GM18858 (cell line): ENCODE data around the gene DERA.
"Not testable (repeated sequence)": the region's sequence is repeated elsewhere in the genome, so short reads cannot be mapped to it uniquely, and the experiment has no call there.

Source experiments
- ATAC-seq: cut with Tn5 transposase; IDR thresholded peaks from one replicate; pipeline ENCODE4 v1.9.1; 2021; ENCODE audit not compliant: unreplicated experiment

DERA gene

DNA sequence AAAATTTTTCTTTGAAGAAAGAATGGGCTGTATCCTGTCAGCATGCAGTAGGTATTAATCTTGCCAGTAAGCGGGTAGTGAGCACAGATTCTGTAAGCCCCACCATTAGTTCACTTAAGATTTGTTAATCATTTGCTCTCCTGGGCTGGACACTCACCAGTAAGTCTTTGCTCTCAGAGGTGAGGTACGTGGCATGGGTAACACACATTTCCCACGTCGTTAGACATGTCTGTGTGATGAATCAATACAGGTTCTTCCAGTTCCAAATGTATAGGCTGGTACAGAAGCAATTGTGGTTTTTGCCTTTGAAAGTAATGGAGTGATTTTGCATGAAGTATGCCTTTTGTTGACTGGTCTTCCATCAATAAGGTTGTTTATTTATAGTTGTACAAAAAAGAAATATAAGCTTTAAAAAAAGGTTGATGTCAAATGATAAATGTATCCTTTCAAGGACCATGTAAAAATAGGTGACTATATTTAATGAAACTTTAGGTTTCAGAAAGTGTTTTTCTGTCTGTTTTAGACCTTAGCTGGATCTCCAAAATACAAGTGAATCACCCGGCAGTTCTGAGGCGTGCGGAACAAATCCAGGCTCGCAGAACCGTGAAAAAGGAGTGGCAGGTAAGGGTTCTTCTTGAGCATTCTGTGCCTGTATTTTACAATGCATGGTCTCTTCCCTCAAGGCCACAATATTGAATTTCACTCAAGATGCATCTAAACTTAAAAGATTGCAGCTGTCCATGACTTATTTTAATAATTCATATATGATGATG is 45.5 kb downstream of the DERA start:
- no peak for ATAC-seq

DNA sequence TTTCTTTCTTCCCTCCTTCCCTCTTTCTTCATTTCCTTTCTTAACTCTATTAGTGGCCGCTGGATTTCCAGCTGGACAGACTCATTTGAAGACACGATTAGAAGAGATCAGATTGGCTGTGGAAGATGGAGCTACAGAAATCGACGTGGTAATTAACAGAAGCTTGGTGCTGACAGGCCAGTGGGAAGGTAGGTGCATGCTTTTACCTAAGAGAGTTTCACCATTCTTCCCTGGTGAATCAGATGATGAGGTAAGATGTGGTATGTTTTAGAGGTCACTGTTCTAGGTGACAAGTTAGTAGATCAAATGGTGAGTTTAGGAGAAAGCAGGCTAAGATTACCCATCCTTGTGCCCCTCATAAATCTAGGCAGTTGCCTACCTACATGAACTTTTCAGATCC is 51.6 kb downstream of the DERA start:
- ATAC-seq = no peak

DNA sequence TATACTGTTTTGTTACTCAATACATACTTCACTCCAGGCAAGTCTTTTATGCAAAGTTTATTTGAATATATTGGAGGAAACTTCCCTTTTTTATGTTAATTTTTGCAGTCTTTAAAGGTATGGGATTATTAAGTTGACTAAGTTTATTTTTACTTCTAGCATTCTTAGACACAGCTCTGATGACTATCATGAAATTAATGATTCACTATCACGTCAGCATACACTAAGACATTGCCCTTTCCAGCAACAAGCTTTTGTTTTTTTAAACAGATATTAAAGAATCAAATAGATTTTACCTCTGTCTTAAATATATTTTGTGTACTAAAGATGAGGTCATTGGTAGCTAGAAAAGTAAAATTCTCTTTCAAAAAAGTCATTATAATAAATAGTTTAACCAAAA is 52.1 kb downstream of the DERA start:
- no peak for ATAC-seq

DNA sequence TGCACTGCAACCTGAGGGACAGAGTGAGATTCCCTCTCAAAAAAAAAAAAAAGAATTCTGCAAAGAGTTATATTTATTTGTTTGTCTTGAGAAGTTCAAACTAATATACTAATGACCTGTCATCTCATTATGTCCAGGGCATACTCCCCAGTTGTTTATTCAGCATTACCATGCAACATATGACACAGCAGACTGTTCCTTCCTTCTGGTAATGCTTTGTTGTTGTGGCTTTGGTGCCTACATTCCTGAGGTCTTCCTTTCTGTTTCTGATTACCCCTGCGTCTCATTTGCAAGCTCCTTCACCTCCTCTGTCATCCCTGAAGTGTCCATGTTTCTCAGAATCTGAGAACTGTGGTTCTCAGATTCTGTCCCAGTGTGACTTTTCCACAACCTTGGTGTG is 55.3 kb downstream of the DERA start:
- no peak for ATAC-seq

DNA sequence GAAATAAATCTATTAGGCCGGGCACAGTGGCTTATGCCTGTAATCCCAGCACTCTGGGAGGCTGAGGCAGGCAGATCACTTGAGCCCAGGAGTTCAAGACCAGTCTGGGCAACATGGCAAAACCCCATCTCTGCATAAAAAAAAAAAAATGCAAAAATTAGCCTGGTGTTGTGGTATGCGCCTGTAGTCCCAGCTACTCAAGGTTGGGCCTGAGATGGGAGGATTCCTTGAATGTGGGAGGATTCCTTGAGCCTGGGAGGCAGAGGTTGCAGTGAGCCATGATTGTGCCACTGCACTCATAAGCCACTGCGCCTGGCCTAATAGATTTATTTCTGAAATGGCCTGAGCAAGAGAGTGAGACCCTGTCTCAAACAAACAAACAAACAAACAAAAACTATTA is 55.9 kb downstream of the DERA start:
- not testable (repeated sequence) for ATAC-seq

DNA sequence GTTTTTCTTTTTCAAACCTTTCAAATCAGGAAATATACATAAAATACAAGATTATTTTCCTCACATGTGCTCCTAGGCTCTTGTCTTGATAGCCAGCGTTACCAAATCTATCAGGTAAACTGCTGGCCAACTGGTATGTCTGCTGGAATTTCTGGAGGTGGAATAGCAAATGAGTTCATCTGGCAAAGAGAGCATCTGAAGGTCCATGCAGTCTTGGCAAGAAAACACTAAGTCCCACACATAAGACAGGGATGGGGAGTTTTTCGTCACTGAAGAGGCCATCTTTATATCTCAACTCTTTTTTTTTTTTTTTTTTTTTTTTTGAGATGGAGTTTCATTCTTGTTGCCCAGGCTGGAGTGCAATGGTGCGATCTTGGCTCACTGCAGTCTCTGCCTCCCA is 60.1 kb downstream of the DERA start:
- no peak for ATAC-seq

DNA sequence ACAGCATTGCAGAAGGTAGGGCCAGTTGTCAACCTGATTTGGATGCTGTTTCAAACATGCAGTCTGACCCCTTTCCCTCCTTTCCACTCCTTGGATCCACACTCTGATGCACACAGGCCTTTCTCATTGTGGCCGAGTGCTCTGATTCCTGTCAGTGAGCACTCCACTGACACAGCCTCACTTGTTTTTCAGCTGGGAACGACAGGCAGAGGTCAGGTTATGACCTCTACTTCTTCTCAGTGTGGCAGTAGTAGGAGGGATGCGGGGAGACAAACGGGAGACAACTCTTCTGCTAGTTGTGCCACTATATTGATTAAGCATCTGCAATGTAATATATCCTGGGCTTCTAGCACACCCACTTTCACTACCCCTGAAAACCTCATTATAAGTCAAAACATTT is 61.8 kb downstream of the DERA start:
- no peak for ATAC-seq

DNA sequence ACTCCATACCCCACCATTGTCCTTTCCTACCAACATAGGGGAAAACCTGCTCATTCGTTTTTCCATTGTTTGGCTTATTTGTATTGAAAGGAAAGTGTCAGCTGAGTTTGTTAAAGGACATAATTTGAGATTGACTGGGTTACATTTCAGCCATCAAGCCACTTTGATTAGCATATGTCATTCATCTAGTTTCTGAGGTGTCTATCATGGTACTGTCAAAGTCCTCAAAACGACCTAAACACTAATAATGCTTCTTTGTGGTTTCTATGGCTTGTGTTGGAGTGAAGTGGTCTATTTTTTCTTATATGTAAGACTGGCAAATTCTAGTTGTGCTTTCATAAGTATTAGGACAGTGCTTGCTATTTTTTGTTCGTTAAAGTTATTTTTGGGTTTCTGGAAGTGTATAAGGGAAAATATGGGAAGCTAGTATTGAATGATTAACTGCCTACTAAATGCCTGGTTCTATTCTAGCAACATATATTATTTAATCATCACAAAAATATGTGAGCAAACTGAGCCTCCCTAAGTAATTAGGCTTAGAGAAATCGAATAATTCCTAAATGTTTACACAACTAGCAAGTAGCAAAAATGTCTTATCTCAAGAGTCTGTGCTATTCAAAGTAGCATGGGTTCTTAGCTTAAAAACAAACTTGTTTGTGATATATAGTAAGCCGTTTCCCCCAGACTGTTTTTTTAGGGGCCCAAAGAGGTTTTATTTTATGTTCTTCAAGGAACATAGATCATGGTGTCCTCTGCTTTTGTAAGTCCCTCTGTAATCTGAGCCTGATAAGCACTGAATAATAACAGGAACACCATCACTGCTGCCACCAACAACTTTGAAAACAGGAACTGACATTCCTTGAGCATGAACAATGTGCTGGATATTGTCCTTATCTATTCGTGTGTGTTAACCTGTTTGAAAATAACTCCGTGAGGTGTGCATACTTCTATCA is 67.1 kb downstream of the DERA start:
- ATAC-seq = no peak

DNA sequence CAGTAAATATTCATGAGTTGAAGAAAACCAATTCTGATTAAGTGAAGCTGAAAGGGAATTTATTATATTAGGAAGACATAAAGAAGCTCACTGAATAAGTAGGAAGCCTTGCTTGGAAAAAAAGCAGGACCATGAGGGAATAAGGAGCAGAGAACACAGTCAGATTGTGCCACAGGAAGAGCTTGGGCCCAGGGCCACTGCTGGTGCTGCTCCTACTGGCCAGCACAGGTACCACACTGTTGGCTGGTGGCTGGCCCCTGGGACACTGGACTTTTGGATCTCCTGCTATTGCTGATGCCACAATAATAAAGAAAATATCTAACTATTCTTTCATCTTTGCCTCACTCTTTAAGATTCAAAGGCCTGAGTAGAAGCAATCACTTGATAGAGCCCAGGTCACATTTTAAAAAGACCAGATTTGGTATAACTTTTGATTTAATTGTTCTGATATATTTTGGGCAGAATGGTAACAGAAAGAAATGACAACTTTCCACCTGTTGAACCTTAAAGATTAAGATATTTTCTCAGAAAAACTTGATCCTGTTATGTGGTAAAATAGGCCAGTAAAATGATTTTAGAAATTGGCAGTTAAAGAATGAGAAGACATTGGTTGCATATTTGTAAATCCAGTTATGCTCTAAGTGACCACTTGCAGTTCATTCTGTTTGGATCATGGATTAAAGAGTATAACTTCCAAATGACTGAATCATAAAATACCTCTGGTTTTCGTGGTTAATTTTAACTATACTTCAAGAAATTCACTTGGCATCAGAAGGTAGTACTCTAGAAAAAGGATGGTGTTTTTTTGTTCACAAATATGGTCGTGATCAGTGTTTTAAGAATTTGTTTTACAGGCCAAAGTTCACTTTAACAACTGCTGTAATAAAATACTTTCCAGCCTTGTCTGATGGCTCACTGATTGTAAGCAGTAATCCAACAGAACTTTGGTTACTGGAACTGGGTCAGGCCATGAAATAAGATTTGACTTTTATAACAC is 68.3 kb downstream of the DERA start:
- ATAC-seq = no peak

DNA sequence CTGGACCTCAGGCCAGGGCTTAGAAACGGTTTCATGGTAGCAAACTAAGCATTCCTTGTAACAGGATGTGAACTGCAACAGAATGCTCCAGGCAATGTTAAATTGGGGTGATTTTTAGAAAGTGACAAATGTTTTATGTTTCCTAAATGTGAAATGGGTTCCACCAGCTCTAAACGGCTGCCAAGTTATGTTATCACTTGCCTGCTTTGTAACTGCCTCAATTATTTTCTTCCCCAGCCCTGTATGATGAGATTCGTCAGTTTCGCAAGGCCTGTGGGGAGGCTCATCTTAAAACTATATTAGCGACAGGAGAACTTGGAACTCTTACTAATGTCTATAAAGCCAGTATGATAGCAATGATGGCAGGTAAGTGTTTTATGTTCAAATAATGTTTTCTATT is 70.9 kb downstream of the DERA start:
- no peak for ATAC-seq

DNA sequence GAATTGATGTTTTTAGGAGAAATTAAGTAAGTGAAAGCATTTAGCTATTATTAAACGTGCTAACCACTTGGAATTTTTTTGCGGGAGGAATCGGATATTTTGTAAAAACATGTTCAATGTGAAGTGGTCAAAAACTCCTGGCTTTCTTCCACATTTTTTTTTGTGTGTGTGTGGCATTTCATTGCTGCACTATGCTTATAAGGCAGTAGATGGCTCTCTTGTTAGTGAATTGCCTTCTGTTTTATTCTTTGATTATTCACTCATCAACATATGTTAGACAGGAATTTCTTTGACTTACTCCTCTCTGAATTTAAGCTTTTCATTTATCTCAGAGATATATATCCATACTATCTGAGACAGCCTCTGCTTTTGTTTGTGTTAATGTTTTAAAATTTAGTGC is 71.3 kb downstream of the DERA start:
- ATAC-seq = no peak

DNA sequence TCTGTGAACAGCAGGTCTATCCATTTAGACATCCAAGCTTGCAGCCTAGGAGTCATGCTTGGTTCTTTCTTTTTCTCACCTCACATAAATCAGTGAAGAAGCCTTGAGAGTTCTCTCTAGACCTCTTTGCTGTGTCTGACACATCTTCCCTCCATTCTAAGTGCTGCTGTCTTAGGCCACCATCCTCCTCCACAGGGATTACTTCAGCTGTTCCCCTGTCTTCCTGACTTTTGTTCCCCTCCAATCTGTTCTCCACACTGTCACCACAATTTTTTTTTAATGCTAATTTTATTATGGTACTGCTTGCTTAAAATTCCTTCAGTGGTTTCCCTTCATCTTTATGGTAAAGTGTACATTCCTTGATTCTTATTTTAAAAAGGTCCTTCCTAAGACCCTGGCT is 71.8 kb downstream of the DERA start:
- no peak for ATAC-seq

DNA sequence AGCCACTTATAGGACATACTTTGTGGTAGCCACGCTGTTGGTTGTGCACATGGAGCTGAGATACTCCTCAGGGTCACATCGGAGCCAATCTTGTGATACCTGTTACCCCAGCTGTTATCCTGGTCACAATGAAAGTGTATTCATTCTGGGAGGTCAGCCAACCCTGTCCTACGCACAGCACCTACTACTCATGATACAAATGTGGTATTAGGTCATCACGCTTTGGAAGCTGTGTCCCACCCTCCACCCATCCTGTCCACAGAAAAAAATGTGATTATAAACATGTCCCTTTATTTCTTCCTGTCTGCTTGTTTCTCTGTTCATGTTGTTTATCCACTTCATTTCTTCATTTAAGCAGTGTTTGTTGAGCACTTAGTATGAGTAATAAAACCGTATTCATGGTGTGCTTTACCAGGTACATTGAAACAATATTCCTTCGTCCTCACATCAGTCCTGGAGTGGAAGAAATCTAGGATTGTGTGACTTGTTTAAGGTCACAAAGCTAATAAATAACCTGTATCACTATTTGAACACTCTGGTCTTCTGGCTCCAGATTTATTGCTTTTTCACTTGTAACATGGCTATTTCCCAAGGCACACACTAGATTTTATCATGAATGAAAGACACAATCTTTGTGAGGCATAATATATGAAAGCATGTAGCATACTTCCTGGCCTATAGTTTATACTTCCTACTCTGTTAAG is 73.1 kb downstream of the DERA start:
- no peak for ATAC-seq

DNA sequence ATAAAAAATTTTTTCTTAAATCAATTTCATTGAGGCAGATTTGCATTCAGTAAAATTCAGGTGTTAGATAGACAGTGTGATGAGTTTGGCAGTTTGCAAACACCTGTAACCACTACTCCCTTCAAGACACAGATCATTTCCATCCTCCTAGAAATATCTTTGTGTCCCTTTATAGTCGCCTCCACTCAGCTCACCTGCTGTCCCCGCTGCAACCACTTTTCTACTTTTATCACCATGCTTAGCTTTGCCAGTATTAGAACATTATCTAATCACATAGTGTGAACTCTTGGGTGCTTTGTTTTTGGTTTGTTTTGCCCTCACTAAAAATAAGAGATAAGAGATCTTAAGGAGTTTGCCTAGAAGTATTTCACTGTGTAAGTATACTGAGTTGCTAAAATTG is 73.8 kb downstream of the DERA start:
- ATAC-seq = no peak

DNA sequence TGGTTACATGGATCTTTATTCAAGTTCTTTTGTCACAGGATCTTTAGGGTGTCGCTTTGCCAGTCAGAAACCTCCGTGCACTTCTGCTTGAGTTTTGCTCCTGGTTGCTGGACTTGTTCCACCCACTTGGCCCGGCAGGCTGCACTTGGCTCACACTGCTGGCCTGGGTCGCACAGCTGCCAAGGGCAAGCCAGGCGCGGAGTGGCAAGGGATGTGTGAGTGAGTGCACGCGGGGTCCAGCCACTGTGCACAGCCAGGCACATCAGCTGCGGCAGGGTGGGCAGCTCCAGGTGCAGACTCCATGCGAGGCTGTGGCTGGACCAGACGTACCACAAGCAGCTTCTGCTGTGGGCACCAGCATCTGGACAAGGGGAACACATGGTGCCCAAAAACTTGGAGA is 76.6 kb downstream of the DERA start:
- ATAC-seq = no peak

DNA sequence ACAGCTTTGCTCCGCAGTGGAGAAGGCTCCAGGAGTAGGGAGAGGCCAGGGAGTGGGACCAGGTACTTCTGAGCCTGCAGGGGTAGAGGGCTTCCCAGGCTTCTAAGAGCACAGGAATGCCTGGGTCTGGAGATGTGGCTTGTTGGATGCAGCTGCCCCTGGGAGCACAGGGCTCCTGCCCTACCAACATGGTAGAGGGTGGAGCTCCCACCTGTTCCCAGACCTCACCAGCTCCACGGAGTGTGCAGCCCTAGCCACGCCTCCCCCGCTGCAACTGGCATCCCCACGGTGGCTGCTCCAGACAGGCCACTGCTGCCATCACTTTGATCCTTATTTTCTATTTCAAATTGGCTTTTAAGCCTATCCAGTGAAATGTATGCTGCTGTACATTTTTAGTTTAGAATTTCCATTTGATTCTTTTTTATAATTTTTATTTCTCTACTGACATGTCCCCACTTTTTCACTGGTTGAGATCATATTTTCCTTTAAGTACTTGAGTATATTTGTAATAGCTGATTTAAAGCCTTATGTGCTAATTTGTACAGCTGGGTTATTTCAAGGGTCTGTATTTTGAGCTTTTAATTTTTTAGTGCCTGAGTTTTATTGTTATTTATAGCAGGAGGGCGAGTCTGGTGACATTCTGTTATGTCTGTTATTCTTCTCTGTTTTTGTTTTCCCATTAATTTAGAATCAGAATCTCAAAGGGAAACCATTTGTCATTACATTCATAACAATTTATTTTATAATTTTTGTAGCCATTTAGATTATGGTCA is 78.0 kb downstream of the DERA start:
- ATAC-seq = no peak

DNA sequence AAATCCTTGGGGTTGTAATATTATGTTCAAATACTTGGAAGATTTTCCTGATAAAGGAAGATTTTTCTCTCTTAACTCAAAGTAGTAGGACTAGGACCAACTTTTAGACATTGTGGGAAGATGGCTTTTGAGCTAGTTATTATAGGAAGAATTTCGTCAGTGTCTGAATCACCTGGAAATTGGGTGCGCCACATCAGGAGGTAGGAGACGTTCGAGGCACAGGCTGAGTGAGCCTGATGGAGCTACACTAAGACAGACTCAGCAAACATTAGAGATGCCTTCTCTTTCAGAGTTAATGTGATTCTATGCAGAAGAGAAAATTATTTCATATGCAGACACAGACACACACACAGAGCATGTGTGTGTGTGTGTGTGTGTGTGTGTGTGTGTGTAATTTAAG is 84.7 kb downstream of the DERA start:
- no peak for ATAC-seq

DNA sequence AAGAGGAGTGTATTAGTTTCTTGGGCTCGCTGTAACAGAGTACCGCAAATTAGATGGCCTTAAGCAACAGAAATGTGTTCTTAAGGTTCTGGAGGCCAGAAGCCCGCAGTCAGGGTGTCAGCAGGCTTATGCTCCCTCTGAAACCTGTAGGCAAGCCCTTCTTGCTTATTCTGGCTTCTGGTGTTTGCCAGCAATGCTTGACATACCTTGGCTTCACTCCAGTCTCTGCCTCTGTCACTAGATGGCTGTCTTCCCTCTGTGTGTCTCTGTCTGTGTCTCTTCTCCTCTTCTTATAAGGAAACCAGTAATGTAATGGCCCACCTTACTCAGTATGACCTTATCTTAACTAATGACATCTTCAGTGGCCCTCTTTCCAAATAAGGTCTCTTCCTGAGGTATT is 85.1 kb downstream of the DERA start:
- ATAC-seq = no peak

DNA sequence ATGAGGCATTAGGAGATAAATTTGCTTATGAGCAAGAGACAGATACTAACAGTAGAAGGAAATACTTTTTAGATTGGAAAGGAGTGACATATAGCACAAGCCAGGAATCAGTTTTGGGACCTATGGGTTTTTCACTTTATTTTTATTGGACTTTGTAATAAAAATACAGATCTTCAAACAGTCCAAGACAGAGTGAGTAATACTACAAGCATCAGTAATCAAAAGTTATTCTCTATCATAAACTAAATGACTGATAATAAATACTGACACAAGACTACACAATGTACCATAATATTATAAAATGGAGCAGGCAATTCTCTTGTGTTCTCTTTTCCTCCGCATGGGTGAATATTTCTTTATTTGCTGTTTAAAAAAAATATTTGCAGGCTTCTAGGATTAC is 85.8 kb downstream of the DERA start:
- ATAC-seq = no peak

DNA sequence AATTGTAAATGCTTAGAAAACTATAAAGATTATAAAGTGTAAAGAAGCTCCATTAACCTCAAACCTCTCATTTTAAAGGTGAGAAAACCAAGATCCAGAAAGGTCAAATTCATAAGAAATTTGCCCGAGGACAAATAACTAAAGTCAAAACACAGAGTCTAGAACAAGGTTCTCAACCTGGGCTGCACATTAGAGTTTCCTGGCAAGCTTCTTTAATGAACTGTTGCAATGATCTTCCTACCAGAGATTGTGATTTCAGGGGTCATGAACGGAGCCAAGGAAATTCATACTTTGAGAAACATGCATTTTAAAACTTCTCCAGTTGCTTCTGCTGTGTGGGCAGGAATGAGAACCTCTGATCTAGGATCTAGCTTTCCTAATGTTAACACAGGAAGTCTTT is 86.8 kb downstream of the DERA start:
- ATAC-seq = no peak
